ENCODE measurements around the gene CTCF.

Gene CTCF

GRCh38 chr16:67537270-67537635 is 25.1 kb upstream of the CTCF start:
- peak; percentile 54 to 64 for DNase-seq

DNA sequence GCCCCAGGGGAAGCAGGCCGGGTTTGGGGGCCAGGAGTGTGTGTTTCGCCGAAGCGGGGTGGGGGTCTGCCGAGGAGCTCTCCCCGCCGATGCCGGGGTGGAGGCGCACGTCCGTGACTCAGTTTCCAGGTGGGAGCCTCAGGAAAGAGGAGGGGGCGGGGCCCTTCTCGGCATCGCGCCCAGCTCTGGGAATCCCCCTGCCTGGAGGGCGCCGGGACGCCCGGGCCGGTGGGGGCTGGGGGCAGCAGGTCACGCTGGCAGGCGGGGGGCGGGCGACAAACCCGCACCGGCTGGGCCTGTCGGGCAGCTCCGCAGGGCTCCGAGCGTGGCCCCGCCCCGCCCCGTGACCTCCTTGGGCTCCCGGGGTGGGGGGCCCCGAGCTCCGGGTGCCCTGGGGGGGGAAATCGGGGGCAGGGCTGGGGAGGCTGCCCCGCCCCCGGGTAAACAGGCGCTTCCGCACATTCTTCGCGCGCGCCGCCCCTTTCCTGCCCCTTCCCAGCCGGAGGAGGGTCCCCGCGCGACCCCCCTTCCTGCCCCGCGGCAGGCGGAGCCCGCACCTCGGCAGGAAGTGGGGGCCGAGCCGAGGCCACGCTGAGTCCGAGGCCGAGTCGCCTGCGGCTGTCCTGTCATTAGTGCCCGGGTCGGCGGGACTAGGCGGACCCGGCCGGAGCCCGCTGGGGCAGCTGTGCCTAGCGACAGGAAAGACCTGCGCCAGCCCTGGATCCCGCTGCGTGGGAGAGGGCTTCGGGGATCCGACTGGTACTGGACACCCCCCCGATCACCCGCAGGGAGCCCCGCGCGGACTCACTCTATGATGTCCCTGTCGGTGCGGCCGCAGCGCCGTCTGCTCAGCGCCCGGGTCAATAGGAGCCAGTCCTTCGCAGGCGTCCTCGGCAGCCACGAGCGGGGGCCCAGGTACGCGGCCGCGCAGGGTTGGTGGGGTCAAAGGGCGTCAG is 24.4 kb upstream of the CTCF start:
- peak; percentile 46 to 52 for DNase-seq

DNA sequence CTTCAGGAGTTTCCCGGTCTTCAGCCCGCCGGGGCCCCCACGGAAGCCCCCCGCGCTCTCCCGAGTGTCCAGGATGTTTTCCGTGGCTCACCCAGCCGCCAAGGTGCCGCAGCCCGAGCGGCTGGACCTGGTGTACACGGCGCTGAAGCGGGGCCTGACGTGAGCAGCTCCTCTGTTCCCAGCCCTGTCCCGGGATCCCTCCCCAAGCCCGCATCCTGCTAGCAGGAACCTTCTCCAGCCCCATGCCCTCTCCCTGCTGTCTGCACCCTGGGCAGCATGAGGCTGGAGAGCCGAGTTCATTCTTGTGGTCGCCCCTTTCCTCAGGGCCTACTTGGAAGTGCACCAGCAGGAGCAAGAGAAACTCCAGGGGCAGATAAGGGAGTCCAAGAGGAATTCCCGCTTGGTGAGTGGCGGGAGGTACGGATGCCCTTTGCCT is 23.6 kb upstream of the CTCF start:
- no peak for DNase-seq

GRCh38 chr16:67539271-67539670 is 23.1 kb upstream of the CTCF start:
- DNase-seq: no peak

DNA sequence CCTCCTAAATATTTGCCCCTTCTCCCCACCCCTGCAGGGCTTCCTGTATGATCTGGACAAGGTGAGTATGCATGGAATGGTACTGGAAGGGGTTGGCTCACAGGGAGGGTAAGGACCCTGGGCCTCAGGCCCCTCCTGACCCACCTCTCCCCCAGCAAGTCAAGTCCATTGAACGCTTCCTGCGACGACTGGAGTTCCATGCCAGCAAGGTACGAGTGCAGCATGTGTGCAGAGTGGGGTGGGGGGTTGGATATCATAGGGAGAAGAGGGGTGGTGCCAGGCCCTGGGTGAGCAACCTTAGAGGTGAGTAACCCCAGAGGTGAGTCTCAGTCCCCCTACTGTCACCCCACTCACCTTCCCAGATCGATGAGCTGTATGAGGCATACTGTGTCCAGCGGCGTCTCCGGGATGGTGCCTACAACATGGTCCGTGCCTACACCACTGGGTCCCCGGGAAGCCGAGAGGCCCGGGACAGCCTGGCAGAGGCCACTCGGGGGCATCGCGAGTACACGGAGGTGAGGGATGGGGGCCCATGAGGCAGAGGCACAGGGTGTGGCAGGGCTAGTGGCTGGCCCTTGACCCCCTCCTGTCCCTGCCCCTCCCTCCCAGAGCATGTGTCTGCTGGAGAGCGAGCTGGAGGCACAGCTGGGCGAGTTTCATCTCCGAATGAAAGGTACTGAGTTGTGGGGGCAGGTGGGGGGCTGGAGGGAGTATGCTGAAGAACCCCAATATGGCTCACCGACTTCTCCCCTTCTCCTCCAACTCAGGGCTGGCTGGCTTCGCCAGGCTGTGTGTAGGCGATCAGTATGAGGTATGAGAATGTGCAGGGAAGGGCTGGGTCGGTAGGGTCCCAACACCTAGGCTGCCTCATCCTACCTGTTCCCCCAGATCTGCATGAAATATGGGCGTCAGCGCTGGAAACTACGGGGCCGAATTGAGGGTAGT is 22.4 kb upstream of the CTCF start:
- no peak for DNase-seq

GRCh38 chr16:67540756-67541155 is 21.6 kb upstream of the CTCF start:
- DNase-seq: no peak

DNA sequence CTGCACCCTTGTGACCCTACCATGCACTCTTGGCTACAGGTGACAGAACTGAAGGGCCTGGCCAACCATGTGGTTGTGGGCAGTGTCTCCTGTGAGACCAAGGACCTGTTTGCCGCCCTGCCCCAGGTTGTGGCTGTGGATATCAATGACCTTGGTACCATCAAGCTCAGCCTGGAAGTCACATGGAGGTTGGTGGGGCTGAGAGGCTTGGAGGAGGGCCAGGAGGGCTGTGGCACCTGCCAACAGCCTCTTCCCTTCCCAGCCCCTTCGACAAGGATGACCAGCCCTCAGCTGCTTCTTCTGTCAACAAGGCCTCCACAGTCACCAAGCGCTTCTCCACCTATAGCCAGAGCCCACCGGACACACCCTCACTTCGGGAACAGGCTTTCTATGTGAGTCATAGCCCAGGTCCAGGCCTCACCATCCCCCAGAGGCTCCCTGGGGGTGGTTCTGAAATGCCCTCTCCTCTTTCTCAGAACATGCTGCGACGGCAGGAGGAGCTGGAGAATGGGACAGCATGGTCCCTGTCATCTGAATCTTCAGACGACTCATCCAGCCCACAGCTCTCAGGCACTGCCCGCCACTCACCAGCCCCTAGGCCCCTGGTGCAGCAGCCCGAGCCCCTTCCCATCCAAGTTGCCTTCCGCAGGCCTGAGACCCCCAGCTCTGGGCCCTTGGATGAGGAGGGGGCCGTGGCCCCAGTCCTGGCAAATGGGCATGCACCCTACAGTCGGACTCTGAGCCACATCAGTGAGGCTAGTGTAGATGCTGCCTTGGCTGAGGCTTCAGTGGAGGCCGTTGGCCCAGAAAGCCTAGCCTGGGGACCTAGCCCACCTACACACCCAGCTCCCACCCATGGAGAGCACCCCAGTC is 20.7 kb upstream of the CTCF start:
- no peak for DNase-seq

DNA sequence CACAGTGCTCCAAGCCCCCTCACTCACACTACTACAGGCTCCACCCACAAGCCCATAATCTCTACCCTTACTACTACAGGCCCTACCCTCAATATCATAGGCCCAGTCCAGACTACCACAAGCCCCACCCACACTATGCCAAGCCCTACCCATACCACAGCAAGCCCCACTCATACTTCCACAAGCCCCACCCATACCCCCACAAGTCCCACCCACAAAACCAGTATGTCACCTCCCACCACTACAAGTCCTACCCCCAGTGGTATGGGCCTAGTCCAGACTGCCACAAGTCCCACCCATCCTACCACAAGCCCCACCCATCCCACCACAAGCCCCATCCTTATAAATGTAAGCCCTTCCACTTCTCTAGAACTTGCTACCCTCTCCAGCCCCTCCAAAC is 19.9 kb upstream of the CTCF start:
- DNase-seq: peak; percentile 70 to 74

- DNase-seq: no peak
These were observed 19.3 kb upstream of the CTCF start for GRCh38 chr16:67543036-67543435.

DNA sequence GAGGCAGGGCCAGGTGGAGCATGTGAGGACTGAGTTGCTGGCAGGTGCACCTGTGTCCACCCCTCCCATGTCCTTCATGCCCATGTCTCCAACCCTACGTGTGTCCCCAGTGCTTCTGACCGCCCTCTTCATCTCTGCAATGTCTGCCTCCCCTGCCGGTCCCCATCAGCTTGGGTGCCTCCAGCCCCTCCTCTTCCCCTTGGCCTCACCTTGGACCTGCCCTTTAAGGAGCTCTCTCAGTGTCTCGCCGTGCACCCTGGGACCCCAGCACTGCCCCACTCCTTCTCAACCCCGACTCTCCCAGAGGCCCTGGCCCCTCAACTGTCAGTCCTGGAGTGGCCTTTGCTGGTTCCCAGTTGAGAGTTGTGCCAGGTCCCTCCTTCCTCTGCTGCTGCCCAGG is 18.7 kb upstream of the CTCF start:
- no peak for DNase-seq

GRCh38 chr16:67544329-67544841 is 17.9 kb upstream of the CTCF start:
- DNase-seq: no peak

DNA sequence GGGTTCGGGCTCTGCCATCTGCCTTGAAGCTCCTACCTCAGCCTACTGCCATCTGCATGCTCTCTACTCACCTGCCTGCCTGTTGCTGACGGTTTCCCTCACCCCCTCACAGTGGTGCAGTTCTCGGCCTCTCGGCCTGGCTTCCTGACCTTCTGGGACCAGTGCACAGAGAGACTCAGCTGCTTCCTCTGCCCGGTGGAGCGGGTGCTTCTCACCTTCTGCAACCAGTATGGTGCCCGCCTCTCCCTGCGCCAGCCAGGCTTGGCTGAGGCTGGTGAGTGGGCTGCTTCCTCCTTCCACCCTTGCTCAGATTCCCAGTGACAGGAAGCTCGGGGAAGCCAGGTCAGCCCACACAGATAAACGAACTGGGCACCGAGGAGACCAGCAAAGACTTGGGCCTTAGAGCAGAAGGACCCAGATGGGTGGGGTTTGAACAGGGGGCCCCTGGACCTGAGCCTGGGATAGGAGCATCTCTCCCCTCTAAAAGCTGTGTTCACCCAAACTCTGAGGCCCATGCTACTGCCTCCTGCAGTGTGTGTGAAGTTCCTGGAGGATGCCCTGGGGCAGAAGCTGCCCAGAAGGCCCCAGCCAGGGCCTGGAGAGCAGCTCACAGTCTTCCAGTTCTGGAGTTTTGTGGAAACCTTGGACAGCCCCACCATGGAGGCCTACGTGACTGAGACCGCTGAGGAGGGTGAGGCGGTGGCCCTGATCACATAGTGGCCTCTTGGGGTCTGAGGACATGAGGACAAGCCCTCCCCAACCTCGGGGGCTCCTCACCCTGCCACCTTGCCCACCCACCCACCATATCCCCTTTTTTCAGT is 17.3 kb upstream of the CTCF start:
- no peak for DNase-seq

DNA sequence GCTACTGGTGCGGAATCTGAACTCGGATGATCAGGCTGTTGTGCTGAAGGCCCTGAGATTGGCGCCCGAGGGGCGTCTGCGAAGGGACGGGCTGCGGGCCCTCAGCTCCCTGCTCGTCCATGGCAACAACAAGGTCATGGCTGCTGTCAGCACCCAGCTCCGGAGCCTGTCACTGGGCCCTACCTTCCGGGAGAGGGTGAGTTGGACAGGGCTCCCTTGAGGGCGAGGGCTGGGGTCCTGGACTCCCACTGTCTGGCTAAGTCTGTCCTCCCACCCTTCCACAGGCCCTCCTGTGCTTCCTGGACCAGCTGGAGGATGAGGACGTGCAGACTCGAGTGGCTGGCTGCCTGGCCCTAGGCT is 16.7 kb upstream of the CTCF start:
- no peak for DNase-seq

DNA sequence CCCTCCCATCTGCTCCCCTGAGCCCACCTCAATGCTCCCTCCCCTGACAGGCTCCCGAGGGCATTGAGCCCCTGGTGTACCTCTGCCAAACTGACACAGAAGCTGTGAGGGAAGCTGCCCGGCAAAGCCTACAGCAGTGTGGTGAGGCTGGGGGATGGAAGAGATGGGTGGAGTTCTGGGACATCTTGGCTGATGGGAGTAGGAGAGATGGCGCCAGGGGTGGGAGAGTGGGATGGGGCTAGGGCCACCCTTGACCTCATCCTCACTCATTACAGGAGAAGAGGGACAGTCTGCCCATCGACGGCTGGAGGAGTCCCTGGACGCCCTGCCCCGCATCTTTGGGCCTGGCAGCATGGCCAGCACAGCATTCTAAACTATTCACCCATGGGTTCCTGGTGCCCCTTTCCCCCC is 16.2 kb upstream of the CTCF start:
- no peak for DNase-seq

GRCh38 chr16:67546761-67547422 is 15.4 kb upstream of the CTCF start:
- peak; percentile 76 to 83 for DNase-seq

DNA sequence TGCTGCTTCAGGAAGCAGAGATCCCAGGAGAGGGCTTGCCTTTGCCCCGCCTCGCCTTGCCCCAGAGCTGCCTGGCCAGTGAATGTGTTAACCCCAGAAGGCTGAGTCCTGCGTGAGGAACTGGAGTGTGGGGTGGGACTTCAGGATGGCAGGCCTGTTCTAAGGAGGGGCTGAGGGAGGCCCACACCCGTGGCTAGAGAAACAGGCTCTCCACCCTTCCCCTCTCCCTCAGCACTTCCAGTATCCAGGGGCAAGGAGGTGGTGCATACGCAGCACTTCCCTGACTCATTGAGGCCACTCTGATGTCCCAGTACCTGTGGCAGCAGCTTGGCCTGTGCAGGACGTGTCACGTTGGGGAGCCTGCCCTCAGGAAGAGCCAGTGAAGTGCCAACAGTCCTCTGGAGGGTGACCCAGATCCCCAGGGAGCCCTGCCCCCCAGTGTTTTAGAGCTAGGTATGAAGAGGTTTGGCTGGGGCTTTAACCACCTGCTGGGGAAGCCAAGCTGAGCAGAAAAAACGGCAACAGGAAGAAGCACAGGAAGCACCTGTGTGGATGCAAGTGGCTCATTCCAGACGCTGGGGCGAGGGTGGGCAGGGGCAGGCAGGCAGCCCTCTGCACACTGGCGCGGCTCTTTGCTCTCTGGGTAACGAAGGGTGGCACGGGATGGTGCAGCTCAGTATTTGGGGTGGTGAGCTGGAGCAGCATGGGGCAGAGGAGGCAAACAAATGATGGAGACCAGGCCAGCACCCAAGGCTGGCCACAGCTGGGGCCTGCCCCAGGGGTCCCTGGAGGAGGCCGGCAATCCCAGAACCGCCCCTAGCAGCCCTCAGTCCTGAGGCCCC is 14.7 kb upstream of the CTCF start:
- DNase-seq: peak in 1 of 2 experiments; percentile 30

DNA sequence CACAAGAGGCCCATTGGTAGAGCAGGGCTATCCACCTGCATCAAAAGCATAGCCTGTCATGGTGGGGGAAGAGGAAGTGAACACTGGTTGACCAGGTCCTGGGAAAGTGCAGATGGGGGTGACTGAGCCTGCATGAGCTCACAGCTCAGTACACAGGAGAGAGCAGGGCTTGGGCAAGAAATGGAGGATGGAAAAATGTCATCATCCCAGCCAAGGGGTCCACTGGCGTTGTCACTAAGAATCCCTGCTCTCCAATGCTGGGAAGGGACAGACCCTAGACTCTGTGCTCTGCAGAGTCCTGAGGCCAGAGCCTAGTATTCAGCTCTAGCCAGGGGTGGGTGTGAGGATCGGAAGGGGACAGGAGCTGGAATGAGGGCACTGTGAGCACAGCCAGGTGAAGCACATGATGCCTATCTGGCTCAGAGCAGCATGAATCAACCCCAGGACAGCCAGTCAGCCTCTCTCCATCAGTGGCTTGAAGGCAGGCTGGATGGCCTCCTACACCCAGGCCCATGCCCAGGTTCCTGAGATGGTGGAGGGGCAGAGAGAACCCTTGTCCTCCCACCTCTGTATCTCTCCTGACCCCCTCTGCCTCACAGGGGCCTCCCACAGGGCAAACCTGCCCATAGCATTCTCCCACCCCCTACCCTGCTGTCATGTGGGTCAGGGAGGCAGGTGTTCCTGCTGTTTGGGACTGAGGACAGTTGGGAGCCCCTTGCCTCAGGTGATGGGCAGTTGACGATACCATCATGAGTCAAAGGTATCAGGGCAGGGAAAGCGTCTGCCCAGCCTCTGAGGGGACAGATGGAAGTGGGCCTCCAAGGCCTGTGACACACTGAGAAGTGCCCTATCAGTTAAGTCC is 13.8 kb upstream of the CTCF start:
- DNase-seq: no peak

- DNase-seq: no peak
These were observed 13.1 kb upstream of the CTCF start for GRCh38 chr16:67549240-67549639.

DNA sequence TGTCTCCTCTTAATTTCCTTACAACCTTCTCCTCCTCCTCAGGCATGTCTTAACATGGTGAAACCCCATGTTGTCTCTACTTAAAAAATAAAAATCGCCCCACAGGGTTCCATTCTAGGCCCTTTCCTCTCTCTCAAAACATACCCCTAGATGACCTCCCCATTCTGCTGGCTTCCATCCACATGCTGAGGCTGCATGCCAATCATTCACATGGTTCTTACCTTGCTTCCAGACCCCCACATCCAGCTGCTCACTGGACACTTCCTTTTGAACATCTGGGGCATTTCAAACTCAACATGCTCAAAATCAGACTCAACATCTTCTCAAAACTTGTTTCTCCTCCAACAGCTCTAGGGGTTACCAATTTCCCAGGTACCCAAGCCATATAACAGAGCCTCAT is 12.4 kb upstream of the CTCF start:
- no peak for DNase-seq
